GM19351 (cell line): ENCODE measurements around the gene OXCT2.
A peak's percentile ranks its signal among the peaks of the same experiment; 100 is the strongest.
"Not testable (repeated sequence)": the region's sequence is repeated elsewhere in the genome, so short reads cannot be mapped to it uniquely, and the experiment has no call there.

Experiments used
- ATAC-seq: cut with Tn5 transposase; IDR thresholded peaks from one replicate; pipeline ENCODE4 v1.9.1; 2021; ENCODE audit warnings: mild to moderate bottlenecking, moderate library complexity; ENCODE audit not compliant: unreplicated experiment

The OXCT2 gene

GRCh38 chr1:39763619-39764374 lies 7.4 kb downstream of the OXCT2 start:
- not testable (repeated sequence) for ATAC-seq

- ATAC-seq = no peak
These were observed 8.3 kb downstream of the OXCT2 start for GRCh38 chr1:39762550-39763540.

DNA sequence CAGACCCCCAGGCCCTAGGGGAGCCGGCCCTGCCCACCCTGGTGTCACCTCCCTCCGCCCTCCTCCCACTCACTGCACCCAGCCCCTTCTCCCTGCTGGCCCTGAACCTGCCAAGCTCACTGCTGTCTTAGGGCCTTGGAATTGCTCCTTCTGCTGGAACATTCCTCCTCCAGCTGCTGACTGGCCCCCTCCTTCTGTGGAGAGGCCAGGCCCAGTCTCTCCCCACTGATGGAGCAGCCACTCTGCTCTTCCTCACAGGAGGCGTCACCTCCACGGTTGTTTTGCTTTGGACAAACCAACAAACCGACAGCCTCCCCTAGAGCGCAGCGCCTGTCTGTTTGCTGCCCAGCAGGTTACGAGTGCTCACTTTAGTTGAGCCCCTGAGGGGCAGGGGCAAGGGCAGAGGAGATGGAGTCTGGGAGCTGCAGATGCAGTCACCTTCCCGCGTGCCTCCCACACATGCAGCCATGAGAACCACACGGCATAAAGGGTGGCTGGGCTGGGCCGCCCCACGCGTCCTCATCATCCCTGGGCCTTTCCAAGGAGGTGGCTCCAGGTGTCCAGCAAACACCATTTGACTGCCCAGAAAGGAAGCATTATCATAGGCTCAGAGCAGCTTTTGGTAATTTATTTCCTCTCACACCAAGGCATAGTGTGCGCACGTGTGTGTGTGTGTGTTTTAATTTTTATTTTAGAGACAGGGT lies 9.4 kb downstream of the OXCT2 start:
- no peak for ATAC-seq

DNA sequence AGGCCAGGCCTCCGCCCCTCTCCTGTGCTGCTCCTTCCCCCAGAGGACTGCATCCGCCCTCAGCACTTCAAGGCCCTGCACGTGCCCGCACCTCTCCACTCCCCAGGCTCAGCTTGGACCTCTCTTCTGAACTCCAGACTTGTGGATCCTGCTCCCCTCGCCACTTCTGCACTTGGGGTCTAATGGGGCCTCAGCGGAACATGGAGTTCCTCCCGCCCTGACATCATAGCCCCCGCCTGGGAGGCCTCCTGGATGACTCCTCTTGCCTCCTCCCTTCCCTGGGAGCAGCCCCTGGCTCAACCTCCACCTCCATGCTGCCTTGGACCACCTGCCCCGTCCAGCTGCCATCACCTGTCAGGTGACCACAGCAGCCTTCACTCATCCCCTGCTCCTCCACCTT lies 10.1 kb downstream of the OXCT2 start:
- ATAC-seq = no peak

DNA sequence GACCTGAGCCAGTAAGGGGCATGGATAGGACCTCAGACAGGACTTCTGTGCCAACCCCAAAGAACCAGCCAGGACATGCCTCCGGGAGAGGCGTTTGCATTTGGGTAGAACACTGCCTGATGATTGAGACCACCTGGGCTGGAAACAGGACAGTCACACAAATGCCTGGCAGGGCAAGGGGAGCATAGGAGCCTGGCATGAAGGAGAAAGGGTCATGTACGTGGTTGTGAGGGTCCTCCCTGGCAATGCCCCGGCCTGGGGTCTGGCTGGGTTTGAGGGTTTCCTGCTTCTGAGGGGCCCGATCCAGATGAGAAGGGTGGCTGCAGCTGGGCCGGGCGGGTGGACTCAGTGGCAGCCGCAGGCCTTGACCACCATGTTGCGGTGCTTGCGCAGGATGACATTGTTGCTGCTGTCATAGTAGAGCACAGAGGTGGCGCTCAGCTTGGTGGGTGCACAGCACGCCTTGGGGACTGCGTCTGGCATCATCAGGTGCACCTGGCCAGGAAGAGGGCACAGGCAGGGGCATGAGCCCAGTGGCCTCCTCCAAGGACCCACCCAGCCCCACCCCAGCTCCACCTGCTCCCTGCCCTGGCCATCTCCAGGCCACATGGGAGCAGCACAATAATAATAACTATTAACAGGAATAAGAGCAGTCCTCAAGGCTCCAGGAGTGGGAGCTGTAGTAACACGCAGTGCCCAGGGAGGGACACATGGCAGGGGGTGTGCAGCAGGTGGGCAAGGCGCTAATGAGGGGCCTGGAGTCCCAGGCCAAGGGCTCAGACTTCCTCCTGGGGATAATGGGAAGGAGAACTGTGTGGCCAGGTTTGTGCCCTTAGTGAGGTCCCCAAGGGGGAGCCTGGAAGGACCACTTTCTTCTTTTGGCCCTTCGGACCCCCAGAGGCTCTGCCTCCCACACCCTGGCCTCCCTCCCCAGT lies 10.8 kb downstream of the OXCT2 start:
- ATAC-seq = no peak

DNA sequence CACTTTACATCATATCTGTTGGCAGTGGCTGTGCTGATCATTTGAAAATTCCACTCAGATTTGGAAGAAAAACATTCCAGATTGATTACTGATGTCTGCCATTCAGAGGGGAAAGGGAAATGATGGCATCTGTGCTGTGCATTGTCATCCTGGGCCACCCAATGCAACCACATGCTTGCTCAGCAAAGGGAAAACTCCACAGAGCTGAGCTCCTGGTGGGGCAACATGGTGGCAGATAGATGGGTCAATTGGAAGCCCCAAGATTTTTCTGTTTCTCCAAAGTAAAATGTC lies 11.8 kb downstream of the OXCT2 start:
- ATAC-seq = no peak

GRCh38 chr1:39758556-39759435 lies 12.4 kb downstream of the OXCT2 start:
- no peak for ATAC-seq

DNA sequence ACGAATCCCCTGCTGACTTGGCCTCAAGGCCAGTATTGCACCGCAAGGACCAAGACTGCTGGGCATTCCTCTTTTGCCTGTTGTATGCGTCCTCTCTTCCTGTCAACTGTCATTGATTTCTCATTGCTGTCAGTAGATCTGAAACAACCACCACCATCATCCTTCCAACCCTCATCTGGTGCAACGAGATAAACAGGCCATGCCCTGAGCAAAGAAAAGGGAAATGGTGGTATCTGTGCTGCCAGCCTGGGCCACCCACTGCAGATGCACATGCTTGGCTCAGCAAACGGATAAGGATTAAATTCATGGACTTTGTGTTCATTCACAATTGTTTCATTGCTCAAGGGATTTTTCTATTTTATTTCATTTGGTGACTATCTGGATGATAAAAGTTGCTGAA lies 13.6 kb downstream of the OXCT2 start:
- ATAC-seq = no peak

DNA sequence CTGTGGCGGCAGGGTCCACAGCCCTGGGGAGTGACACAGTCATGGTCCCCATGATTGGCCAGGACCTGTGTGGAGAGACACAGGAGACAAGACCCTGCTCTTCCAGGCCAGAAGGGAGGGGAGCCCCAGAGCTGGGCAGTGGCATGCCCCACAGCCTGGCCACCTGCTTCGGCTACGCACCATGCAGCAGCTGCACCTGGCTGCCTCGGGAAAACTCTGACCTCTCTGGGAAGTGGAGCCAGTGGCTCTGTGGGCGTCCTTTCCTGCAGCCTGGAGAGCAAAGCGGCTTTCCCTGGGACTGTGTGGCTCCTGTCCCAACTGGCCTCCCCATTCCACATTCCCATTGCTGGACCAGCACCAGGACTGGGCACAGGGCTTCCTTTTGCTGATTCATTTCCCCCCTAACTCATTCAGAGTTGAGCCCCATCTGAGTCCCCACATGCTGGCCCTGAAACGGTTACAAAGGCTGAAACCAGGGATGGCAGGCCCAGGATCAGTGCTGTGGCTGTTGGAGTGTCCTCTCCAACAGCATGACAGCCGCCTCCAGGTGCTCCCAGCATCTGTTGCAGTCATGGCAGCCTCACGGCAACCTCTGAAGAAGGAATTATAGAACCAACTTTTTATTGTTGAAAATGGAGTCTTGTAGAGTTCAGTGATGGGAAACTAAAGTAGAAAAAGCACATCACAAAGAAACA lies 15.0 kb downstream of the OXCT2 start:
- ATAC-seq = no peak

GRCh38 chr1:39754906-39755504 lies 16.1 kb downstream of the OXCT2 start:
- ATAC-seq = no peak

DNA sequence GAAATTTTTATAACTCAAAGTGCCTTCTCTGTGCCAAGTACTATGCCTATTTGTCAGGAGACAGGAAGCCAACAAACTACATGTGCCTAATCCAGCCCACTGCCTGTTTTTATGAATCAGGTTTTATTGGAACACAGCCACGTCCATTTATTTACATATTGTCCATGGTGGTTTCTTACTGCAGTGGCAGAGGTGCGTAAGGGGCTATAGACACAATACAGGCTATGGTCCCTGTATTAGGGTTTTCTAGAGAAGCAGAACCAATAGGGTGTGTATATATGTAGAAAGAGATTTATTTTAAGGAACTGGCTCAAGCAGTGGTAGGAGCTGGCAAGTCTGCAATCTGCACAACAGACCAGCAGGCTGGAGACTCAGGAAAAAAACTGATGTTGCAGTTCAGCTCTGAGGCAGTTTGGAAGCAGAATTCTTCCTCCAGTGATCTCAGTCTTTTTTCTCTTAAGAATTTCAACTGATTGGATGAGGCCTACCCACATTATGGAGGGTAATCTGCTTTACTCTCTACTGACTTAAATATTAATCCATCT lies 17.1 kb downstream of the OXCT2 start:
- ATAC-seq = no peak

GRCh38 chr1:39753132-39754025 lies 17.8 kb downstream of the OXCT2 start:
- no peak for ATAC-seq

- no peak for ATAC-seq
These were observed 18.4 kb downstream of the OXCT2 start for GRCh38 chr1:39752703-39753102.

- no peak for ATAC-seq
These were observed 19.6 kb downstream of the OXCT2 start for GRCh38 chr1:39751595-39751994.

DNA sequence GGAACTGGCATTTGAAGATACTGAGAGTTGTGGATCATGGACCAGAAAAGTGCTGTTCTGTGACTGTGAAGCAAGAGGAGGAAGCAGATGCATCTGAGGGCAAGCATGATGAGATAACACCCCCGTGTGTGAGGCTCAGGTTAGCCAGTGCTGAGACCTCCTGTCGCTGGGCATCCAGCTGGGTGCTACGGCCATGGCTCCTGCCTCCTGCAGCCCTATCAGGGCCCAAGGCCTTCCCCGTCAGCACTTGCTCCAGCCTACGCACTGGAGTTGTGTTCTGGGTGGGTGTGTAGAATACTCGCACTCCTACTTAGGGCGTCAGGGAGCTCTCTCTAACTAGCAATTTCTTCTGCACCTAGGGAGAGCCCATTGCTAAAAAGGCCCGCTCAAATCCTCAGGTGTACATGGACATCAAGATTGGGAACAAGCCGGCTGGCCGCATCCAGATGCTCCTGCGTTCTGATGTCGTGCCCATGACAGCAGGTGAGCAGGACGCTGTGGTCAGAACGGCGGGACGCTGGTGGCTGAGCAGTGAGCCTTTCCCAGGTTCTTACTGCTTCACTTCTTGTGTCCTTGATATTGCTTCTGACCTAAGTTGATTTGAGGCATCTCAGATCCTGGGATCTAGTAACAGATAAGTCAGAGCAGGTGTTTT lies 26.0 kb downstream of the OXCT2 start:
- no peak for ATAC-seq

GRCh38 chr1:39738622-39739366 lies 32.4 kb downstream of the OXCT2 start, which contains the start of gene PPIE:
Gene PPIE, plus strand, starts transcription at chr1:39738882. Its CDS starts 19 bp downstream, at chr1:39738901.
- peak; percentile 93 for ATAC-seq
